ENCODE data around the gene TRIM67.

- no peak for TF ChIP-seq CTCF (IDR thresholded peaks at IDR 0.05; ENCODE audit: insufficient read depth, low read length, poor library complexity, severe bottlenecking)
- no peak for TF ChIP-seq EZH2phosphoT487 (conservative IDR thresholded peaks at IDR 0.05; ENCODE audit: low read length)
Observed at GRCh38 chr1:231219422-231220401, 57.9 kb downstream of the TRIM67 start.
